Retinal pigment epithelial cell (primary cell): ENCODE measurements around the gene ELP4.
A peak's percentile ranks its signal among the peaks of the same experiment; 100 is the strongest.

ENCODE experiments used
- DNase-seq: peaks from one replicate; pipeline ENCODE4 v3.0.0-alpha.2; 2010; ENCODE audit warnings: low read depth
- H3K4me3 ChIP-seq: 2 replicates; pipeline ENCODE4 v1.5.1; 2011; ENCODE audit warnings: mild to moderate bottlenecking, low read length, control low read depth, moderate library complexity
- TF ChIP-seq, protein P1 (sequence below): conservative IDR thresholded peaks from 2 replicates; pipeline ENCODE4 v1.5.1; 2011; ENCODE audit warnings: low read depth, low read length, control low read depth, inconsistent platforms

Gene ELP4

GRCh38 chr11:31805037-31805628 lies 295.6 kb downstream of the ELP4 start:
- TF ChIP-seq, protein P1, sequence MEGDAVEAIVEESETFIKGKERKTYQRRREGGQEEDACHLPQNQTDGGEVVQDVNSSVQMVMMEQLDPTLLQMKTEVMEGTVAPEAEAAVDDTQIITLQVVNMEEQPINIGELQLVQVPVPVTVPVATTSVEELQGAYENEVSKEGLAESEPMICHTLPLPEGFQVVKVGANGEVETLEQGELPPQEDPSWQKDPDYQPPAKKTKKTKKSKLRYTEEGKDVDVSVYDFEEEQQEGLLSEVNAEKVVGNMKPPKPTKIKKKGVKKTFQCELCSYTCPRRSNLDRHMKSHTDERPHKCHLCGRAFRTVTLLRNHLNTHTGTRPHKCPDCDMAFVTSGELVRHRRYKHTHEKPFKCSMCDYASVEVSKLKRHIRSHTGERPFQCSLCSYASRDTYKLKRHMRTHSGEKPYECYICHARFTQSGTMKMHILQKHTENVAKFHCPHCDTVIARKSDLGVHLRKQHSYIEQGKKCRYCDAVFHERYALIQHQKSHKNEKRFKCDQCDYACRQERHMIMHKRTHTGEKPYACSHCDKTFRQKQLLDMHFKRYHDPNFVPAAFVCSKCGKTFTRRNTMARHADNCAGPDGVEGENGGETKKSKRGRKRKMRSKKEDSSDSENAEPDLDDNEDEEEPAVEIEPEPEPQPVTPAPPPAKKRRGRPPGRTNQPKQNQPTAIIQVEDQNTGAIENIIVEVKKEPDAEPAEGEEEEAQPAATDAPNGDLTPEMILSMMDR: no peak
- no peak for DNase-seq
- H3K4me3 ChIP-seq: peak overlapping the region; percentile 95

DNA sequence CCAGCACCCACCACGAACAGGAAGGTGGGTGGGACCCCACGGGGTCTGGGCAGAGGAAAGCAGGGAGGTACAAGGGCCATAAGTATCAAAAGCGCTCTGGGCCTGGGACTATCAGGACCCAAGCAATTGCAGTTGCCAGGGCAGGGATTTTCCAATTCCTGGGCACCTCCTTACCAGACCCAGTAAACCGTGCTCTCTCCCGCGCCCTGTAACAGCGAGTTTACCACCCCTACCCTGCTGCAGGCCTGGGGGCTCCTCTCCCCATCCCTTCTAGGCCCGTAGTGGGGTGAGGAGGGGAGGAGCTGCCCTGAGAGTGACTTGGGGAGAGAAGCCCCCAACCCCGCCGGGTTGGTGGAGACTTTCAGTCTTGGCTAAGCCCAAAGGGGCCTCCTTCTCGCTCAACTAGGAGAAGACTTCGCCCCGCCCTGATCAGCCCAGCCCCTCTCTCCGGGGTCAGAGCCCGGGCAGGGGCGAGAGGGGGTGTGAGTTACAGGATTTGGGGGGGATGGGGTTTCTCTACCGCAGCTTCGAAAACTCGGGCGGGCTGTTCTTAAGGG lies 296.1 kb downstream of the ELP4 start:
- TF ChIP-seq, protein P1: no peak
- no peak for DNase-seq
- H3K4me3 ChIP-seq: peak overlapping the region; percentile 95

- no peak for DNase-seq
- H3K4me3 ChIP-seq: peak overlapping the region; percentile 95
- TF ChIP-seq, protein P1: no peak
Measured at GRCh38 chr11:31806186-31806927, 296.8 kb downstream of the ELP4 start.

GRCh38 chr11:31806928-31807798 lies 297.6 kb downstream of the ELP4 start:
- DNase-seq: no peak
- peak overlapping the region; percentile 95 for H3K4me3 ChIP-seq

DNA sequence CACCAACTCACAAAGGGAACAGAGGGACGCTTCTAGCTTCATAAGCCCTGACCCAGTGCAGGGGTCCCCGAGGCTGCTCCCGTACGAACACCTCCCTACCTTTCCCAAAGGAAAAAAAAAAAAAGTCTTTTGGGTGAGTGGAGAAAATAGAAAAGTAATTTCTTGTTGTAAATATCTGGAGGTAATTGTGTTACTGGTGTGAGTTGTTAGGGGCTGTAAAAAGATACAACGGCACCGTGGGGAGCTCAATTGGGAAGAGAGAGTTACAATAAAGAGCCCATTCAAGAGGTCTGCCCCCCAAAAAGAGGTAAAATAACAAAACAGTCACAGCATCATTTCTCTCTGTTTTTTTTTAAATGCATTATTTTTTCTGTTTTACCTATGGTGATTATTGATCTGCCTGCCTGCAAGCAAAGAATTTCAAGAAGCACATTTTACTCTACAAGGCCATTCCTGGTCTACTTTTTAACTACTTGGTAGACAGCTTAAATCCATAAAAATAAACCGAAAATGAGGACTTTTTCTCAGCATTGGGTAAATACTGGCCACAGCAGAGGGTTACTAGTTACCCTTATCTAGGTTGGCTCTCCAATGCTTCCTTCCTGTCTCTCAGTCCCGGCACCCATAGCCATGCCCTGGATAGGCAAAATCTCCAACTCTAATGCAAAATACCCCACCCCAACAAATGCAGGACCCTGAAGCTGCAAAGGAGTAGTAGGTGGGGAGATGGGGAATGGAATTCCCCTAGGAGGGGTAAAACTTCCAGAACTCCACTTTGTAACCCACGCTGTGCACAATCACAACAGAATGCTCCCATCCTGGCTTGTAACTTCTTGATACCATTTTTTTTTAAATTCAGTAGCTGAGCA lies 298.5 kb downstream of the ELP4 start:
- TF ChIP-seq, protein P1: no peak
- DNase-seq: no peak
- H3K4me3 ChIP-seq: peak overlapping the region; percentile 95

More at GRCh38 chr11:31806928-31807798, 297.6 kb downstream of the ELP4 start:
- TF ChIP-seq, protein P1: no peak
